ENCODE measurements around the gene ISOC2.
"Not testable (repeated sequence)": the region's sequence is repeated elsewhere in the genome, so short reads cannot be mapped to it uniquely, and the experiment has no call there.

The ISOC2 gene

DNA sequence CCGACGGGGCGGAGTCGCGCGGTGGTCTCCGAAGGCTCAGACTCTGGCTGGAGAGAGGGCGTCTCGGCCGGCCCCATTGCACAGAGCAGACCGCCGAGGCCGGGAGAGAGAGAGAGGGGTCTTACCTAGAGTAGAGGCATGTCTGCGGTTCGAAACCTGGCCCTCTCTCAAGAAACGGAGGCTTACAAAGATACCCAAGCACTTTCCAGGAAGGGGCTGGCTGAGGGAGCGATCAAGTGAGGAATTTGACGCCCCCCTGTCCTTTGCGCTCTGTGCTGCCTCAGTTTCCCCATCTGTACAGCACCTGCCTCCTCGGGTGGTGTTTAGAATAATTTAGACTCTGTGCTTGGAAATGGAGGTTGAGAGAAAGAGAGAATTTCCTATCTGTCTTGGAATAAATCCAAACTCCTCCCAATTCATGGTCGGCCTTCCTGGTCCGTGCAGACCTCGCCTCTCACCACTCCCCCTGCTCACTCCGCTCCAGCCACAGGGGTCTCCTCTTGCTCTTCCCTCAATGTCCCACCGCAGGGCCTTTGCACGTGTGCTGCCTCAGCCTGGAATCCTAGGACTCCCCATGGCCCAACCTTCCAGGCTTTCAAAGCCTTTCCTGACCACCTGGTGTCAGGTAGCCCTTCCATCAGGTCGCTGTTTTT is 658 bp upstream of the ISOC2 start:
- H3K27ac ChIP-seq = no peak overlapping the region
- DNase-seq (ENCODE audit: low read depth, low spot score) = no peak

DNA sequence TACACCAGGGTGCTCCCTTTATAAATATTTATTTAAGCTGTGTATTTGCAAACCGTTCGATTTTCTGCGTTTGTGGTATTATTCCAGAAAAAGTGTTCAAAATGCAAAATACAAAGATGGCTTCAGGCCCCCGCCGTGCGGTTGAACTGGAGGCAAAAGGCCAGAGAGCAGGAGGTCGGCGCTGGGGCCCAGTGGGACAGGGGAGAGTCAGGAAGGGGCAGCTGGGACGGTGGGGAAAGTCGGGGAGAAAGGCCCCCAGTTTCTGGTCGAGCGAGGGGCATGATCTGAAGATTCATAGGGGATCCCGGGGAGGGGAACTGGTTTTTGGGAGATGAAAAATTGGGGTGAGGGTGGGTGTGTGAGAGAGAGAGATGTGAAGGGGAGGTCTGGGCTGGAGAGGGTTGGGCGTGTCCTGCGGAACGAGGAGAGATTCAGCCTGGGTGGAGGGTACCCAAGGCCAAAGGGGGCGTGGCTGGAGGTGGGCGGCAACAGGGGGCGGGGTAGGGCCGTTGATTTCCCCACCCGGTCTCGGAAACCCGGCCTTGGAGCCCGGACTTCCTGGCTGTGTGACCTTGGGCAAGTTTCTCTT is 678 bp downstream of the ISOC2 start:
- no peak overlapping the region for H3K27ac ChIP-seq
- DNase-seq (ENCODE audit: low read depth, low spot score) = no peak

DNA sequence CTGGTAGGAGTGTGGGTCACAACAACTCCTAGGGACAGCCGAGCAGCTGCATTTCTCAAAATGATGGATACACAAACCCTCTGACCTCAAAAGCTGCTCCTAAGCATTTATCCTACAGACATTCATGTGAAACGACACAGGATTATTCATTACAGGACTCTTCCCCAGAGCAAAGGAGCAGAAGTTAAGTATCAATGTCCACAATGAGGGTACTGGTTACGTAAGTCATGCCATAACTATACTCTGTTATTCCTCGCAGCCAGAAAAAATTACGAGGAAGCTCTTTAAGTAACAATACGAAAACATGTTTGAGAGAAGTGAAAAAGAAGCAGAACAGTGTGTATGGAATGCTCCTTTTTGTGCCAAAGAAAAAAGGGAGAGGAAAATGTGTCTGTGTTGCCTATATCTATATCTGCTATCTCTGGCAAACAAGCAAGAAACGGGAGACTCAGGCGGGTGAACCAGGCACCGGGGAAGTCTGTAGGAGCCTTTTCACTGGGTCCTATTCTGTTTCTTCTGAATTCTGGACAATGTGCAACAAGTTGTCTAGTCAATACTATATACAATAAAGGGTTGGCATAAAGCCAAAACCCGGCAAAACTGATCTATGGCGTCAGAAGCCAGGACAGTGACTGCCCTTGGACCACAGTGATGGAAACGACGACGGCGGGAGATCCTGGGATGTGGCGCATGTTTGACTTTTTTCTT is 1.3 kb downstream of the ISOC2 start:
- no peak for DNase-seq (ENCODE audit: low read depth, low spot score)
- no peak overlapping the region for H3K27ac ChIP-seq

DNA sequence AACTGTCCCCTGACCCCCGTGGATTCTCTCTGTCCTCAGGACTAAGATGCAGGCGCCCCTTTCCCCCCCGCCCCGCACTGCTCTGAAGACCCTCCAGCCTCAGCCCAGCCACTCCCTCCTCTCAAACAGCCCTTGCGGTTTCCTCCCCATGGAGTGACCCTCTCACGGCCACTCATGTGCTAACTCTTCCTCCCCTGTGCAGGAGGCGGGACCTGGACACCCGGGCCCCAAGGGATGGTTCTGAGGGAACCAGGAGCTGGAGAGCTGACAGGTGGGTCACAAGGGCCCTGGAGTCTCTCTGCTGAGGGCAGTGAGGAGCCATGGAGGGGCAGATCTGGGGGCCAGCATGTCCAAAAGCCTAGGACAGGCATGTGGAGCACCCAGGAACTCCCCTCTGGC is 1.9 kb downstream of the ISOC2 start:
- H3K27ac ChIP-seq = no peak overlapping the region
- no peak for DNase-seq (ENCODE audit: low read depth, low spot score)

DNA sequence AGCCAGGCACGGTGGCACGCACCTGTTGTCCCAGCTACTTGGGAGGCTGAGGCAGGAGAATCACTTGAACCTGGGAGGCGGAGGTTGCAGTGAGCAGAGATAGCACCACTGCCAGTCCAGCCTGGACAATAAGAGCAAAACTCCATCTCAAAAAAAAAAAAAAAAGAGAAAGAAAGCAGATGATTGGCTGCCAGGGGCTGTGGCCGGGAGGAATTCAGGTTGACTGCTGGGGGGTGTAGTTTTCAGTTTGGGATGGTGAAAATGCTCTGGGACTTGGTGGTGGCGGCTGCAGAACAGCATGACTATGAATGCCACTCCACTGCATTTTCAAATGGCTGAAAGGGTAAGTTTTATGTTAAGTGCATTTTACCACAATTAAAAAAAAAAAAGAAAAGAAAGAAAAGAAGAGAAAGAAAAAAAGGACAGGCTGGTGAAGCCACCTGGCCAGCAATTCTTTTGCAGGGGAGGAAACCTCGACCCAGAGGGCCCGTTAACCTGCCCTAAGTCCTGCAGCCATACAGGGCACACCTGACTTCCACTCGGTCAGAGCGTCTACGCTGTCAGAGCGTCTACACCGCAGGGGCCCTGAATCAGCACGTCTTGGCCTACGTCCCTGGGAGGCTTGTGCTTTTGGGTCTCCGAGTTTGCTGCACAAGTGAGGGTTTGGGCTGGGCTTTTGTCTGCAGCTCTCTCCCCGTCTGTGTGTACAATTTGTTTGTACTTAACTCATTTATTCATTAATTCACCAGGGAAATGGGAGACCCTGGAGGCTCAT is 3.6 kb downstream of the ISOC2 start:
- no peak for DNase-seq (ENCODE audit: low read depth, low spot score)
- no peak overlapping the region for H3K27ac ChIP-seq

DNA sequence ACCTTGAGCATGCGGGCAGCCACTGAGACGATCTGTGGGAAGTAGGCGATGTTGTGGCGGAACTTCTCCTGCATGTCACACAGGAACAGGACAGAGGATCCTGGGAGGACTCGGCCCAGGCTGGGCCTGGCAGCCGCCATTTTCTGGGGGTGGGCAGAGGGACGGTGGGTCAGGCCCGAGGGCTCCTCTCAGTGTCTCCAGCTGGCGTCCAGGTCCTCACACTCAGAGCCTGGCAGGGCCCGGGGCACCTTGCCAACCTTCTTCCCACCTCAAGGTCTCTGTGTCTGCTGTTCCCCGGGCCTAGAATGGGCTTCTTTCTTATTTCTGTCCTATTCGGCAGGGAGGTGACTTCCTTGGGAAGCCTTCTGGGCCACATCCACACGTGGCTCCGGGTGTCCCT is 5.1 kb downstream of the ISOC2 start:
- DNase-seq (ENCODE audit: low read depth, low spot score) = no peak
- no peak overlapping the region for H3K27ac ChIP-seq

DNA sequence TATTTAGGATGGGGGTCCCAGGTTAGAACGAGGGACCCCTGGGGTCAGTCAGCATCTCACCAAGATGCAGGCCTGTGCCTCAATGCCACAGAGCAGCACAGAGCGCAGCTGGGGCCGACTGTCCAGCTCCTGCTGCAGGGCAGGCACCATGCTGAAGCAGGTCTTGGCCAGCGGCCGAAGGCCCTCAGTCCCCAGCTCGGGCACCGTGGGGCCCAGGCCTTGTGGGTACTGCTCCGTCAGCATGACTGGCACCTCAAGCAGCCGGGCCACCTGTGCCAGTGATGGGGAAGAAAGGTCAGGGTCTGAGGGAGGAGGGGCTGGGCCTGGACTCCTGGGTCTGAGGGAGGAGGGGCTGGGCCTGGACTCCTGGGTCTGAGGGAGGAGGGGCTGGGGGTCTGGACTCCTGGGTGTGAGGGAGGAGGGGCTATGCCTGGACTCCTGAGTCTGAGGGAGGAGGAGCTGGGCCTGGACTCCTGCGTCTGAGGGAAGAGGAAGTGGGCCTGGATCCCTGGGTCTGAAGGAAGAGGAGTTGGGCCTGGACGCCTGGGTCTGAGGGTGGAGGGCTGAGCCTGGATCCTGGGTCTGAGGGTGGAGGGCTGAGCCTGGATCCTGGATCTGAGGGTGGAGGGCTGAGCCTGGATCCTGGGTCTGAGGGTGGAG is 5.7 kb downstream of the ISOC2 start:
- no peak for DNase-seq (ENCODE audit: low read depth, low spot score)
- H3K27ac ChIP-seq = no peak overlapping the region

DNA sequence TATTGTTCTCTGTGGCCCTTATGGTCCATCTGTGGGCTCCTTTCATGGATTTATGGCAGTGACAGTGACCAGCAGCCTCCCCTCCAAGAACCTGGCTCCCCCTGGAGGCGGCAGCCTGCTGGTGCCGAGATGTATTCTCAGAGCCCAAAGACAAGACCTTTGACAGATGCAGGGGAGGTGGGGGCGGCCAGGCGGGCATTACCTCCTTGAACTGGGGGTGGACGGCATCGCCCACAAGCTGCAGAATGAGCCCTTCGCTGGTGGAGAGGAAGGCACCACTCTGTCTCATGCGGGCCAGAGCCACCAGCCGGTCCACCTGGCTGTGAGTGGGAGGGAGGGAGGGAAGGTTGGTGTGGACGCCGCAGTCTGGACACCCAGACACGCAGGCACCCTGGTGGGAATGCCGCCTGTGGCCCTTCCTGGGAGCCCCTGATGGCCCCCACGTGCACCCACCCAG is 6.6 kb downstream of the ISOC2 start:
- DNase-seq (ENCODE audit: low read depth, low spot score) = no peak
- no peak overlapping the region for H3K27ac ChIP-seq

DNA sequence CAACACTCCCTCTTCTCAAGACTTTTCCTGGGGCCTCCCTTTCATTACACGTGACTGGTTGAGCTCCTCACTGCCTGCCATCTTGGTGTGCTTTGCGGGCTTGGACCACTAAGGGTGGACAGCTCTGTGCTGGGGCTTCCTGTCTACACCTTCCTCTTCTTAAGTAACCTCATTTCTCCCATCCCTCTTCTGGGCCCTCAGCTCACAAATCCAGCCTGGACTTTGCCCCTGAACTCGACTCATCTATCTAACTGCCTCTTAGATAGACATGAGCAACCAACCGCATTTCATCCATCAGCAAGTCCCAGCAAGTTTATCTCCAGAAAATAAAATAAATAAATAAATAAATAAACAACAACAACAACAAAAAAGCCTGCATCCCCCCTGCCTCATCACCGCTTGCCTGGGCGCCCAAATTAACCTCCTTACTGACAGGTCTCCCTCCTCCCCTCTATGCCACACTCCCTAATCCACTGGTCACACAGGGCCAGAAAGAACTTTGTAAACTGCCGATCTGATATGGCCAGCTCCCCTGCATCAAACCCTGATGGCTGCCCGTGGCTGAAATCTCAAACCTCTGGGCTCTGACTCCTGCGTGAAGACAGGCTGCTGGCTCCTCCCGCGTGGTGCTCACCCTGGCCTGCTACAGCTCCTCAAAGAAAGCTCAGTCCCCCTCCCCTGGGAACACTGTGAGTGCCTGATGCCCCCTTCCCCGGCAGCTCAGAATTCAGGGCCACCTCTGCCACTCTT is 7.8 kb downstream of the ISOC2 start:
- no peak overlapping the region for H3K27ac ChIP-seq
- no peak for DNase-seq (ENCODE audit: low read depth, low spot score)

DNA sequence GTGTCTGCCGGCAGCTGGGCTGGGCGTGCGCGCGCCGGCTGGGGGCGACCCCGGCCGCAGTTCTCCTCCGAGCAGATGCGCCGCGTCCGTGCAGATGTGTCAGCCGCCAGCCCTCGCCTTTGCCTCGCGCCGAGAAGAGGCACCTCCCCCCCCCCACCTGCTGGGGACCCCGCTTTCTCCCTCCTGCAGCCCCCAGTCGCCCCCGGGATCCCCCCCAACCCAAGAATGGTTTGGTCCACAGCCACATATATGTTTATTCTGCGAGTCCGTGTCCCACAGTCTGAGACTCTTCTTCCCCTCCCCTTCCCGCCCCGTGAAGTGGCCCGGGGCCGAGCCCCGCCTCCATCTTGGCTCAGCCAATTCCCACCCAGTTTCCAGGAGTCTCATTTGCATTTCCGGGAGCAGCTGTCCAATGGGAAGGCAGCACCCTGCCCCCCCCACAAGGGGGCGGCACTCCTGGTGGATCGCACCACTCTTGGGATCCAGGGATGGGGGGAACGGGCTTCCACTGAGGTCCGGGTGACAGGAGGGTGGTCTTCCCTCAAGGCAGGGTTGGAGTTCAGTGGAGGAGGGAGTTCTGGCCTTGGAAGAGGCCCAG is 8.6 kb downstream of the ISOC2 start:
- DNase-seq (ENCODE audit: low read depth, low spot score) = no peak
- H3K27ac ChIP-seq = no peak overlapping the region

DNA sequence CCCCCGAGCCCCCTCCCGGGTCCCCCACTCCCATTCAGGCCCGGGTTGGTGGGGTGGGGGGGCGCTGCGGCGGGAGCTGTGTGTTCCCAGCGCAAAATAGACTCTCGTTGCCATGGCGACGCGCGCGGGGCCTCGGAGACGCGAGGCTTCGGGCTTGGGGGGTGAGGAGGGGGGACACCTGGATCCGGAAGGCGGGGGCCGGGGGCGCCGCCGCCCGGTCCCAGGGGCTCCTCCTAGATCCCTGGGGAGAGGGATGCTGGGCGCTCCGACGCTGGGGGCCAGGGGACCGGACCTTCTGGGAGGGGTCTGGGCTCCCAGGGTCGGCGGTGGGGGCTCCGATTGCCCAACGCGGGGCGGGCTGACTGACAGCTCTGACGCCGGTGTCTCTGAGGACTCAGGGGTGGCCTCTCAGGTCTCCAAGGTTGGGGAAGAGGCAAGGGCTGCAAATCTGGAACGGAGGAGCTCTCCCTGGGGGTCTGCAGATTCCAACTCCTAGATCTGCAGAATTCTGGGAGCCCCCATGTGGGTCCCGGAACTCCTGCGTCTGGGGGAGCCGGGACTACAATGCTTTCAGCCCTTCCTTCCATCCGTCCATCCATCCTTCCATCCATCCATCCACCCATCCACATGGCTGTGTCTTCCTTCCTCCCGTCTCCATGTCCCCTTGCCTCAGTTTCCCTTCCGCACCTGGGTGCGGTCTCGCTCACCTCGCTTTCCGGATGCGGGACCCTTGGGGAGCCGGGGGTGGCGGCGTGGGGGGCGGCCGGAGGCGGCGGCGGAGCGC is 9.3 kb downstream of the ISOC2 start:
- DNase-seq (ENCODE audit: low read depth, low spot score) = no peak
- no peak overlapping the region for H3K27ac ChIP-seq

DNA sequence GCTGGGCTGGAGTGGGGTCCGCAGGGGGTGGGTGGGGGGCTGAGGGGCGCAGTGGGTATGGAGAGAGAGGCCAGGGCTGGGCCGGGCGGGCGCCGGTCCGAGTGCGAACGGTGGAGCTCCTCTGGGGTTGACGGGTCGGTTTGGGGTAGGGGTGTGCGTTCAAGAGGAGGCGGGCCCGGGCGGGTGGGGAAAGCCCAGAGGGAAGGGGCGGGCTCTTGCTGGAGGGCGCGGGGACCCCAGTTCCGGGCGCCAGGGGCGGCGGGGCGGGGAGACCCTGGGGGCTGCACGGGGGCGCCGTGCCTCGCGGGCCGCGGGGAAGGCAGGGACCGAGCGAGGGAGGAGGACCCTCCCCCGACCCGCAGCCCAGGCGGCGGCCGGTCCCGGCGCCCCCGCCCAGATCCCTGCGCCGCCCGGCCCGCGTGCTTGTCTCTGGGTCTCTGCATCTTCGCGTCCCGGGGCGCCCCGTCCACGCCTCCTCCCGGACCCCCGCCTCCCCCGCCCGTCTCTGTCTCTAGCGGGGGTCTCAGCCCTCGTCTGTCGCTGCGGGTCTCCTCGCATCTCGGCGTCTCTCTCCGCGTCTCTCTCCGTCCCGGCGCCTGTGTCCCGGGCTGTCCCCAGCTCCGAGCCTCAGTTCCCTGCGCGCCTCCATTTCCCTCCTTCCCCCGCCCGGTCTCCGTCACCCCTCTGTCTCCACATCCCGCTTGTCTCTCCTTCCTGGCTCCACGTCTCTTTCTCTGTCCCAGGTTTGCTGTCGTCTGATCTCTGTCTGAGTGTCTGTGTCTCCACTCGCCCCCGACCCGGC is 10.1 kb downstream of the ISOC2 start:
- DNase-seq (ENCODE audit: low read depth, low spot score) = no peak
- no peak overlapping the region for H3K27ac ChIP-seq

DNA sequence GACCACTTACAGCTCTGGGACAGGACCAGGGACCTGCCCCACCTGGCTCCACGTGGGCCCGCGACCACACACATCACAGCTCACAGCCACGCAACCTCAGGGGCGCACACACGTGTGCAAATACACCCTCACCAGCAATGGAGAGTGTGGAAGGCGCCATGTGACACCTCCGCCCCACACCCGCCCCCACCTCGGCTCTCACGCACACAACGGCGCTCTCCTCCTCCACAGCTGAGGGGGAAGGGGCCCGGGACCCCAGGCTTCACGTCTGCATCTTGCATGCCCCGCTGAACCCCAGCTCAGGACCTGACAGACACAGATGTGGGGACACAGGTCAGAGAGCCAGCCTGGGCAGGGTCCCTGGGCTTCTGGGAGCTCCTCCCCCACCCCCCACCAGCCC is 12.0 kb downstream of the ISOC2 start:
- H3K27ac ChIP-seq = no peak overlapping the region
- no peak for DNase-seq (ENCODE audit: low read depth, low spot score)

DNA sequence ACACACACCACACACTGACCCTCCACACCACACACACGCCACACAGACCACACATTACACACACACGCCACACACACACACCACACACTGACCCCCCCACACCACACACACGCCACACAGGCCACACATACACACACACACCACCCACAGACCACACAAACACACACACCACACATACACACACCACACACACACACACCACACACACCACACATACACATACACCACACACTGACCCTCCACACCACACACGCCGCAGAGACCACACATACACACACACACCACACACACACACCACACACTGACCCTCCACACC is 13.3 kb downstream of the ISOC2 start:
- not testable (repeated sequence) for DNase-seq (ENCODE audit: low read depth, low spot score); H3K27ac ChIP-seq

DNA sequence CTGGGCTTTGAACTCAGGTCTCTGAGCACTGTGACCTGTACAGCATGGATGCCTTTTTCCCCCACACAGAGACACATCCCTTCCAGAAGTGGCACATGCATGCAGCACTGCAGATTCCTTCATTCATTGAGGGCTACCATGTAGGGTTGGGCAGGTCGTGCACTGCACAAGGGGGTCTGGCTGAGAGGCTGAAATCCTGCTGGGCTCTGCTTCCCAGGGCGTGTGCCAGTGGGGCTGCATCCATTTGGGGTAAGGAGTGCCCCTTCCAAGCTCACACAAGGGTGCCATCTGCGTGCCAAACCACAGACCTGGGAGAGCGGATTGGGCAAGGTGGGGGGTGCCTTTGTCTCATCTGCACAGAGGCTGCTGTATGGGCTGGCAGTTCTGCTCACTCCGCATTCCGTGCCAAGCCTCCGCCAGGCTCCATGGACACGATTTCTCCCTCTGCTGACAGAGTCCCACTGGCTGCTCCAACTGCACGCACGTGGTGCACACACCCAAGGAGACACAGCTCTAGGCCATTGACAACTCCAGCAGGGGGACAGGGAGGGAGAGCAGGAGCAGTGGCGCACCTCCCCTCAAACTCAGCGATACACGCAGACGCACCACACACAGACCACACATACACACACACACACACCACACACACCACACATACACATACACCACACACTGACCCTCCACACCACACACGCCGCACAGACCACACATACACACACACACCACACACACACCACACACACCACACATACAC is 13.8 kb downstream of the ISOC2 start:
- peak; percentile 29 for DNase-seq (ENCODE audit: low read depth, low spot score)
- no peak overlapping the region for H3K27ac ChIP-seq

DNA sequence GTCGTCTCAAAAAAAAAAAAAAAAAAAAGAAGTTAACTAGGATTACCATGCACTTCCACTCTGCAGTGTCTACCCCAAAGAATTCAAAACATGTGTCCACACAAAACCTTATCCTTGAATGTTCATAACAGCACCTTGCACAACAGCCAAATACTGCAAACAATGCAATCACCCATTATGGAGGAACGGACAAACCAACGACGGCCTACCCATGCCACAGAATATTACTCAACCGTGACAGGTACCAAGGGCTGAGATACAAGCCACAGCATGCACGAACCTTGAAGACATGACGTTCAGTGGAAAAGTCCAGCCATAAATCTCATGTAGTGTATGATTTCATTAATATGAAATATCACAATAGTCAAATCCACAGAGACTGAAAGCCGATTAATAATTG is 15.4 kb downstream of the ISOC2 start:
- H3K27ac ChIP-seq = peak overlapping the region; percentile 23
- peak; percentile 94 for DNase-seq (ENCODE audit: low read depth, low spot score)

DNA sequence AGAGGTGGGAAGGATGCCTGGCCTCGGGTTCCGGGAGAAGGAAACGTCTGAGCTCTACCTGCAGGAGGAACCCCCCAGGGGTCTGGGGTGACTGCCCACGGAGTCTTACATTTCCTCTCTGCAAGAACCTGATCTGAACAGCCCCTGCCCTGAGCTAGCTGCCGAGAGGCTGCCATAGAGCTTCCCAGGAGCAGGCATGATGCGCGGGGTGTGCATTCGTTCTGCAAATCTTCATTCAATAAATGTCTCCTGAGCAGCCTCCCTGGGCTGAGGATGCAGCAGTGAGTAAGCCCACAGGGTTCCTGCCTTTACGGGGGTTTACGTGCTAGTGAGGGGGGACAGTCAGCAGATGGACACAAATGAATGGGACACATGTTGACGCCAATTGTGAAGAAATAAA is 16.8 kb downstream of the ISOC2 start:
- no peak overlapping the region for H3K27ac ChIP-seq
- no peak for DNase-seq (ENCODE audit: low read depth, low spot score)

All from epithelial cell of prostate (primary cell).